ENCODE results near the gene ANKRD33B.
"Not testable (repeated sequence)": the region's sequence is repeated elsewhere in the genome, so short reads cannot be mapped to it uniquely, and the experiment has no call there.

ANKRD33B gene

DNA sequence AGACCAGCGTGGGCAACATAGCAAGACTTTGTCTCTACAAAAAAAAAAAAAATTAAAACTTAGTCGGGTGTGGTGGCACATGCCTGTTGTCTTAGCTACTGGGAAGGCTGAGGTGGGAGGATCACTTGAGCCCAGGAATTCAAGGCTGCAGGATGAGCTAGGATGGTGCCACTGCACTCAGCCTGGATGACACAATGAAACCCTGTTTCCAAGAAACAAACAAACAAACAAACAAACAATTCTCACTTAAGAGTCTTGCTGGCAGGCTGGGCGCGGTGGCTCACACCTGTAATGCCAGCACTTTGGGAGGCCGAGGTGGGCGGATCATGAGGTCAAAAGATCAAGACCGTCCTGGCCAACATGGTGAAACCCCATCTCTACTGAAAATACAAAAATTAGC lies 11.0 kb downstream of the ANKRD33B start:
- not testable (repeated sequence) for H3K9me3 Mint-ChIP-seq, H3K27me3 Mint-ChIP-seq, H3K27ac Mint-ChIP-seq, DNase-seq, H3K36me3 Mint-ChIP-seq, H3K4me3 Mint-ChIP-seq
- CTCF ChIA-PET = interaction anchor here (0.9 kb wide), 2 partner anchors 37 to 291 kb away, joined by 3 read pairs; no protein-coding TSS in a partner anchor
- H3K4me1 Mint-ChIP-seq = peaks cover 19% of the 10 kb centered on the region

DNA sequence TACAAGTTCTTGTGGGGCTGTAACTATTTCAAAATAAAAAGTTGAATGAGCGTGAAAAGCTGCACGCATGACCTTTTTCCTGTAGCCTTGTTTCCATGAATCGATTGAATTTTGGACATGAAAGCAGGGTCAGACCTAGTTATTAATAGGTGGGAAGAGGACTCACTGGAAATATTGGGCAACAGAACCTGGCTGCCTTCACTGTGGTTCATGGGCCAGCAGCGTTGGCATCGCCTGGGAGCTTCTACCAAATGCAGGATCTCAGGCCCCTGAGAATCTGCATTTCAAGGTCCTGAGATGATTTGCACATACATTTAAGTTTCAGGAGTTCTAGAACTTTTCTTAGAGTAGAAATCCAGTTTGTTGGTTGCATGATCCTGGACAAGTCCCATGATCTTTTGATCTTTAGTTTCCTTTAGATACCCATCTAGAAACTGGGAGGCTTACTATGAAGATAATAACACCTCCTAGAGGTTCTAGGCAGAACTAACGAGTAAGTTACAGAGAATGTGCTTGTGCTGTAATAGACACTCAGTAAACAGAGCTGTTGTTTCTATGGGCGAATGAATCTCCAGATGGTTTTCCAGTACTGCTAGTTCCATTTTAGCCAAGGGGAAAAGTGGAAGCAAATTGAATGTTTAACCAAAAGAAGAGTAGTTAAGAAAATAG lies 12.4 kb downstream of the ANKRD33B start:
- no peak overlapping the region for H3K4me3 Mint-ChIP-seq
- peak overlapping the region; percentile 33 for H3K27ac Mint-ChIP-seq
- H3K27me3 Mint-ChIP-seq = no peaks in the 10 kb centered on the region
- CTCF ChIA-PET = interaction anchor here (0.6 to 2.8 kb wide), 5 partner anchors 8 to 196 kb away, joined by 3 to 14 read pairs (median 3); no protein-coding TSS in a partner anchor
- H3K36me3 Mint-ChIP-seq = no peaks in the 10 kb centered on the region
- no peak for DNase-seq
- H3K4me1 Mint-ChIP-seq = peaks cover 24% of the 10 kb centered on the region
- no peaks in the 10 kb centered on the region for H3K9me3 Mint-ChIP-seq

DNA sequence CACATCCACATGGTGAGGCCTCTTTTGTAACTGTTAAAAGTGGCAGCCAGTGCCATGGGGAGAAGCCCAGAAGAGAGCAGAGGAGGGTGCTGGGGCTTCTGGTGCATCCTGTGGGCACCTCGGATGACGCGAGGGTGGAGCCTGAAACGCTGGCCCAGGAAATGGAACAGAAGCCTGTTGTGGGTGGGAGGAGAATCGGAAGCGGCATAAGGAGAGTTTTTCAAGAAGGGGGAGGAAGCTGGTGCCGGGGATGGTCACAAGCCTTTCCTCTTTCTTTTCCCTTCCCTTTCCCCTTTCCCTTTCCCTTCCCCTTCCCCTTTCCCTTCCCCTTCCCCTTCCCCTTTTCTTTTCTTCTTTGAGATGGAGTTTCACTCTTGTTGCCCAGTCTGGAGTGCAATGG lies 12.9 kb downstream of the ANKRD33B start:
- Mint-ChIP-seq H3K9me3 (no peaks in the 10 kb centered on the region), H3K27me3 (no peaks in the 10 kb centered on the region), H3K27ac (peak overlapping the region; percentile 33), H3K36me3 (no peaks in the 10 kb centered on the region), H3K4me3 (no peak overlapping the region), H3K4me1 (peaks cover 26% of the 10 kb centered on the region)
- DNase-seq = no peak
- CTCF ChIA-PET = interaction anchor here (1.4 to 2.8 kb wide), 3 partner anchors 9 to 123 kb away, joined by 3 to 14 read pairs (median 10); no protein-coding TSS in a partner anchor

GRCh38 chr5:10577371-10578292 lies 13.8 kb downstream of the ANKRD33B start:
- CTCF ChIA-PET = interaction anchor here (1.4 to 2.8 kb wide), 3 partner anchors 10 to 123 kb away, joined by 3 to 14 read pairs (median 10); no protein-coding TSS in a partner anchor
- no peaks in the 10 kb centered on the region for H3K9me3 Mint-ChIP-seq
- no peak overlapping the region for H3K27ac Mint-ChIP-seq
- H3K4me1 Mint-ChIP-seq = peaks cover 26% of the 10 kb centered on the region
- no peaks in the 10 kb centered on the region for H3K36me3 Mint-ChIP-seq
- H3K27me3 Mint-ChIP-seq = peaks cover 6% of the 10 kb centered on the region
- no peak overlapping the region for H3K4me3 Mint-ChIP-seq
- DNase-seq = no peak

- H3K4me1 Mint-ChIP-seq = peaks cover 26% of the 10 kb centered on the region
- no peaks in the 10 kb centered on the region for H3K36me3 Mint-ChIP-seq
- peaks cover 12% of the 10 kb centered on the region for H3K27me3 Mint-ChIP-seq
- DNase-seq = no peak
- H3K4me3 Mint-ChIP-seq = no peak overlapping the region
- H3K27ac Mint-ChIP-seq = no peak overlapping the region
- CTCF ChIA-PET = interaction anchor here (2.8 kb wide), 1 partner anchor 50 kb away, joined by 14 read pairs; no protein-coding TSS in a partner anchor
- H3K9me3 Mint-ChIP-seq = no peaks in the 10 kb centered on the region
Measured at GRCh38 chr5:10578293-10578665, 14.4 kb downstream of the ANKRD33B start.

GRCh38 chr5:10578869-10579268 lies 15.0 kb downstream of the ANKRD33B start:
- H3K27me3 Mint-ChIP-seq = peaks cover 18% of the 10 kb centered on the region
- peak; percentile 37 for DNase-seq
- H3K4me1 Mint-ChIP-seq = peaks cover 29% of the 10 kb centered on the region
- CTCF ChIA-PET = no interaction called here
- H3K9me3 Mint-ChIP-seq = no peaks in the 10 kb centered on the region
- H3K36me3 Mint-ChIP-seq = no peaks in the 10 kb centered on the region
- H3K27ac Mint-ChIP-seq = no peak overlapping the region
- no peak overlapping the region for H3K4me3 Mint-ChIP-seq

- CTCF ChIA-PET = interaction anchor here (1.4 kb wide), 1 partner anchor 48 kb away, joined by 3 read pairs; no protein-coding TSS in a partner anchor
- Mint-ChIP-seq H3K4me1 (peaks cover 32% of the 10 kb centered on the region), H3K27me3 (peaks cover 24% of the 10 kb centered on the region), H3K27ac (no peak overlapping the region), H3K4me3 (no peak overlapping the region), H3K36me3 (no peaks in the 10 kb centered on the region), H3K9me3 (no peaks in the 10 kb centered on the region)
- DNase-seq = no peak
Measured at GRCh38 chr5:10579536-10580521, 16.0 kb downstream of the ANKRD33B start.

DNA sequence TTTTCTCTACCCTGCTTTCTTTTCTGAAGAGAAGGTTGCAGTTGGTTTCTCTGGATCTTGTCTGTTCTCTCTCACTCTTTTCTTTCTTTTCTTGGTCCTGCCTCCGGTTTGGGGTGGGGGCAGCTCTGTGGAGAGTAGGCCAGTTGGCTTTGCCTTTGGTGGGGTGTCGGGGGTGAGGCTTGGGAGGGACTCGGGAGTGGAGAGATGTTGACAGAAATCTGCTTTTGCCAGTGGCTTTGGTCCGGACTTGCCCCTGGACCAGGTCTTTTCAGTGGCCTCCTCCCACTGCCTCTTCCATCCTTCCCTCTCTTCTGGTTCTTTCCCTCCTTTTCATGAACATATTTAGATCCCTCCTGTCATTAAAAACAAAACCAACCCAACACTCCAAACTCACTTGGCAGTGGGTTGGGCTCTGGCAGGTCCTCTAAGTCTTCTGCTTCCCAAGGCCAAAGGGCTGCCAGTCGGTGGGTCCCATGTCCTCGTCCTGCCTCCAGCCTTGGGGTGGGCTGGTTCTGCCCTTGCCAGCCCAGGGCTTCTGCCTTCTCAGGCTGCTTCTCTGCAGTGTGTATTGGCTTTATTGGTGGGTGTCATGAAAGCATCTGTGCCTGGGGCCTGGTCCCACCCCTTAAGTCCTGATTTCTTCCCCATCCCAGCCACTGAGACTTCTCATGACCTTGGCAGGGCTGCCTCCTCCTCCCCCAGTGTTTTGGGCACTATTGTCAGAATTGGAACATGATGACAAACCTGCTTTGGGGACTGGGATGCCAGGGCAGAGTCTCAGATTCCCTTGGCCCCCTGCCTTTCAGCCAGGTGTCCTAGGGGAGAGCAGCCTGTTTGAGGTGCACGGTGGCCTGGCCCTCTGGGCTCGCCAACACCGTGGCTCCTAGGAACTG lies 16.9 kb downstream of the ANKRD33B start:
- DNase-seq = no peak
- CTCF ChIA-PET = interaction anchor here (1.4 kb wide), 1 partner anchor 47 kb away, joined by 3 read pairs; no protein-coding TSS in a partner anchor
- Mint-ChIP-seq H3K9me3 (no peaks in the 10 kb centered on the region), H3K36me3 (no peaks in the 10 kb centered on the region), H3K4me1 (peaks cover 38% of the 10 kb centered on the region), H3K27me3 (peaks cover 33% of the 10 kb centered on the region), H3K4me3 (no peak overlapping the region), H3K27ac (no peak overlapping the region)

DNA sequence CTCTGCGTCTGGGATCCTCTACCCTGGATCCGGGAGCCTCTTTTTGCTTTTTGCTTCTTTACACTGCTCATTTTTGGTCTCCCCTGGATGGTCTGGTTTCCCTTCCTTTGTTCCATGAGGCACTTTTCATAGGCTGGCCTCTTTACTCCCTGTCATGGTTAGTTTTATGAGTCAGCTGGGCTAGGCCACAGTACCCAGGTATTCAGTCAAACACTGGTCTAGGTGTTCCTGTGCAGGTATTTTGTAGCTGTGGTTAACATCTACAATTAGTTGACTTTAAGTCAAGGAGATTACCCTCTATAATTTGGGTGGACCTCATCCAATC lies 17.5 kb downstream of the ANKRD33B start:
- peaks cover 38% of the 10 kb centered on the region for H3K4me1 Mint-ChIP-seq
- no peak overlapping the region for H3K27ac Mint-ChIP-seq
- H3K36me3 Mint-ChIP-seq = no peaks in the 10 kb centered on the region
- no peak for DNase-seq
- no peak overlapping the region for H3K4me3 Mint-ChIP-seq
- H3K9me3 Mint-ChIP-seq = no peaks in the 10 kb centered on the region
- H3K27me3 Mint-ChIP-seq = peaks cover 33% of the 10 kb centered on the region
- CTCF ChIA-PET = no interaction called here

- Mint-ChIP-seq H3K36me3 (no peaks in the 10 kb centered on the region), H3K27me3 (peaks cover 33% of the 10 kb centered on the region), H3K4me3 (no peak overlapping the region), H3K4me1 (peaks cover 35% of the 10 kb centered on the region), H3K9me3 (no peaks in the 10 kb centered on the region), H3K27ac (no peak overlapping the region)
- CTCF ChIA-PET = no interaction called here
- no peak for DNase-seq
Measured at GRCh38 chr5:10581867-10582511, 18.1 kb downstream of the ANKRD33B start.

DNA sequence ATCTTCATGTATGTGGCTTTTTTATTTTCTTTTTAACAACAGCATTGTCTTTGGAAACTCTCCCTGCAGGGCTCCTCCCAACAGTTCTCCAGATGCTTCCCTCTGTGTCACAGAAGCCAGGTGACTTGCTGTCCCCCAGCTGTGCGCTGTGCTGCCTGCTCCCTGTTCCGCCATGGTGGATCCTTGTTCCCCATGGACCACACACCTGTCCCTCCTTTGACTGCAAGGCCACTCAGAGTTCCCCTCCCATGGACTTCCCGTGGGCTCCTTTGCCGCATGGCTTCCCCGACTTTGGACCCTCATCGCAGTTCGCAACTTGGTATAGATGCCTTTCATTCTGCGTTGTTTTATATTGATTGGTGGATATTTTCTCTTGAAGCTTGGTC lies 18.6 kb downstream of the ANKRD33B start:
- no peak for DNase-seq
- CTCF ChIA-PET = no interaction called here
- Mint-ChIP-seq H3K36me3 (no peaks in the 10 kb centered on the region), H3K9me3 (no peaks in the 10 kb centered on the region), H3K4me3 (no peak overlapping the region), H3K27ac (no peak overlapping the region), H3K4me1 (peaks cover 35% of the 10 kb centered on the region), H3K27me3 (peaks cover 33% of the 10 kb centered on the region)

DNA sequence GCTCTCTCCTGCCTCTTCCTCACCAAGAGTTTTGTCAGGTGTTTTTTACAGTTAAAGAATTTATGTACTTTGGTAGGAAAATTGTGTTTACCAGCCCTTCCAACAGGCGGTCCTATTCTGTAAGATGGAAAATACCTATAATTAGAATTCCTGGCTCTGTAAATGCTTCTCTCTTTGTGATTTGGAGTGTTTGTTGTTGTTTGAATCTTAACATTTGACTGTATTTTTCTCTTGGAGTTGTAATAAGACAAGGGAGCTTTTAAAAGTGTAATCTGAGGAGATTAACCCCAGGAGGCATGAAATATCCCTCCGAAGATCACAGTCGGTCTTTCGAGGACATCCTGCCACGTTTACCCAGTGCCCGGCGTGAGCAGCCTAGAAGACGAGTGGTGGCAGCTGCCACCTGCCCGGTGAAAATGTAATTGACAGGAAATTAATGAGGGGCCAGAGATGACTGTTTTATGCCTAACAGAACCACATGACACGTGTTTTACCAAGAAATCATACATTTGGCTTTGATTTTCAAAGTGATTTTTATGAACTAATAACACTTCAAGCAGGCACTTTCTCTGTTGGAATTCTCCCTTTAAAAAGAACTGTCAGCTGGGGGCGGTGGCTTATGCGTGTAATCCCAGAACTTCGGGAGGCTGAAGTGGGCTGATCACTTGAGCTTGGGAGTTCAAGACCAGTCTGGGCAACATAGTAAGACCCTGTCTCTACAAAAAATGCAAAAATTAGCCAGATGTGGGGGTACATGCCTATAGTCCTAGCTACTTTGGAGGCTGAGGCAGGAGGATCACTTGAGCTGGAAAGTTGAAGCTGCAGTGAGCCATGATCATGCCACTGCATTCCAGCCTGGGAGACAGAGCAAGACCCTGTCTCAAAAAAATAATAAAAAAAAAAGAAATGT lies 20.0 kb downstream of the ANKRD33B start:
- peaks cover 27% of the 10 kb centered on the region for H3K4me1 Mint-ChIP-seq
- H3K9me3 Mint-ChIP-seq = no peaks in the 10 kb centered on the region
- peaks cover 34% of the 10 kb centered on the region for H3K27me3 Mint-ChIP-seq
- CTCF ChIA-PET = no interaction called here
- H3K27ac Mint-ChIP-seq = no peak overlapping the region
- DNase-seq = no peak
- no peaks in the 10 kb centered on the region for H3K36me3 Mint-ChIP-seq
- H3K4me3 Mint-ChIP-seq = no peak overlapping the region

Measured in activated naive CD4-positive, alpha-beta T cell treated with anti-CD3 and anti-CD28 coated beads, Interleukin-2, amount 10 ng/mL, durations not matched to agents 7 days and 5 days (primary cell).